Measurements from ENCODE around the gene PNN.
A peak's percentile ranks its signal among the peaks of the same experiment; 100 is the strongest.

The PNN gene

GRCh38 chr14:39229601-39230110 lies 54.6 kb downstream of the PNN start:
- no peak for DNase-seq

DNA sequence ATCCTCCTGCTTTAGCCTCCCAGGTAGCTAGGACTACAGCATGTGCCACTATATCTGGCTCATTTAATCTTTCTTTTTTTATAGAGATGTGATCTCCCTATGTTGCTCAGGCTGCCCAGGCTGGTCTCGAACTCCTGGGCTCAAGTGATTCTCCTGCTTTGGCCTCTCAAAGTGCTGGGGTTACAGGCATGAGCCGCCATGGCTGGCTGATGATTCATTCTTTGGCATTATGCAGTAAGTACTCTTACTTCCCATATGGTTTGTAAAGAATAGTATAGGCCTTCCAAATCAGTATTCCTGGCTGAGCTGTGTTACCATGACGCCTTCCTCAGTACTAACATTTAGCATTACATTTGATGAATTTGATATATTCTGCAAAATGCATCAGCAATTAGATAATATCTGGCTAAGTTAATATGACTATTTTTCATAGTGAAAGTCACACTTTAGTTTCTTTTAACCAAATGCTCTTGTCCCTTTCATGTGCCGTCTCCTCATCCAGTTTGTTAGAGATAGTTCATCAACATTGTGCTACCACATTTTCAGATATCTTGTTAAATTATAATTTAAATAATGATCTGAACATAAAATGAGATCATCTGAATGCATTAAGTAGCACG lies 55.5 kb downstream of the PNN start:
- no peak for DNase-seq

GRCh38 chr14:39231751-39232553 lies 56.9 kb downstream of the PNN start:
- peak; percentile 3 for DNase-seq
